GM19324 (cell line): ENCODE measurements around the gene RPS6KA4.

ENCODE experiments used
- ATAC-seq: cut with Tn5 transposase; IDR thresholded peaks from one replicate; pipeline ENCODE4 v1.9.1; 2021; ENCODE audit warnings: mild to moderate bottlenecking, moderate library complexity; ENCODE audit not compliant: unreplicated experiment, low FRiP score

Gene RPS6KA4

DNA sequence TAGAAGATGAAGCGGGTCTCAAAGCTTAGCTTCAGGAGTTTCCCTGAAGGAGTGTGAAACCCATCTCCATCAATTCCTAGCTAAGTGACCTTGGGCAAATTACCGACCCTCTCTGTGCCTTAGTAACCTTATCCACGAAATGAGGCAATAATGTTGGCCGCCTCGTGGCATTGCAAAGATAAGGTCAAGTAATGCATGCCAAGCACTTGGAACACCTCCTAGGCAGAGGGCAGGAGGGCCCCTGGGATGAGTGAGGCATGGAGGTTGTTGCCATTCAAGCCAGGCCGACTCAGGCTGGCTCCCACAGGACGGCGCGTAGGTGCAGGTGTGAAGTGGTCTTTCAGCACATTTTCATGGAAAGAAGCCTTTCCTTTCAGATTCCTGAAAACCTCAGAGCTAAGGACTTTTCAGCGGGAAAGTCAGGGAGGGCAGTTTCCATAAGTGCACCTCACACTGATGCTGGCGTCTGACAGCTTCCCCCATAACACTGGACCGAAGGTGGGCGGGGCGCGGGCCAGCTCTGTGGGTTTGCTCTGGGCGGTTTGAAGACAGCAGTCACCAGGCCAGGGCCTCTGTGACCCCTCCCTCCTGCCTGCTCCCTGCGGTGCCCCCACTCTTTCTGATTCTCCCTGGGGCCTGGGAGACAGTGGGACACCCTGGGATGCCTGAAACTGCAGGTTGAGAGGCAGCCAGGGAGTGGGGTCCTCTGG, 25.2 kb downstream of the RPS6KA4 start:
- no peak for ATAC-seq

DNA sequence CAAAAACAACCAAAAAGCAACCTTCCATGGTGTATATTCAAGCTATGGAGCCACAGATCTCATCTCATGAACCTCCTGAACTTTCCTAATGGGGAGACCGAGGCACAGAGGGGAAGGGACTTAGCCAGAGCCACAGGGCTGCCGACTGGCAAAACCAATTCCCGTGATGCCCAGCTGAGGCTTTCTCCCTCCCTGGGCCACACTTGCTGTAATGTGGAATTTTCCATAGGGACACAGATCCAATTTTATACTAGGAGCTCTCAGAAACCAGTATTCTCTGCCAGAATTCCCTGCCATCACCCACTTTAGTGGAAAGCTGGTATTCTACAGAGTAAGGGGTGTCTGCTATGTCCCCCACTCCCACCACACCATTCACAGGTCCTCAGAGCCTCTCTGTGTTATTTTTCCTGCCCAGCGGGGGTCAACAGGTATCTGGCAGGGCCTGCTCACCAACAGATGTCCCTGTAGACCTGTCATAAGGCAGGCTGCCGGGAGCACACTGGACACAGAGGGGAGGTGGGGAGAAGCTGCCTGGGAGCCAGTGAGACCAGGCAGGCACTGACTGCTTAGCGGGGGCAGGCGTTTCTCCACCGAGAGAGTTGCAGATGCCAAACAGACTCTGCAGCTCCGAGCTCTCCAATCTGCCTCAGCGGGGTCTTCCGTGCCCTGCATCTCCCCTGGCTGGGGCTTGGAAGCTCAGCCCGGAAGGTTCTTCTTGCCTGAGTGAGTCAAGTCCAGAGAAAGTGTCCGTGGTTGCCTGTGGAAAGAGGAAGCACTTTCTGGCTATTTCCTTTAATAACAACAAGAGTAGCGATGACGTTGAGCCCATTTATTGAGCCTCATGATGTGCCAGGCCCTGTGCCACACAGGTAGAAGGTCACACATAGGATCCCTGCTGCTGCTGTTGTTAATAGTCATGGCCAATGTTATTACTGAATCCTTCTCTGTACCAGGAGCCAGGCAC, 26.3 kb downstream of the RPS6KA4 start:
- ATAC-seq = no peak

DNA sequence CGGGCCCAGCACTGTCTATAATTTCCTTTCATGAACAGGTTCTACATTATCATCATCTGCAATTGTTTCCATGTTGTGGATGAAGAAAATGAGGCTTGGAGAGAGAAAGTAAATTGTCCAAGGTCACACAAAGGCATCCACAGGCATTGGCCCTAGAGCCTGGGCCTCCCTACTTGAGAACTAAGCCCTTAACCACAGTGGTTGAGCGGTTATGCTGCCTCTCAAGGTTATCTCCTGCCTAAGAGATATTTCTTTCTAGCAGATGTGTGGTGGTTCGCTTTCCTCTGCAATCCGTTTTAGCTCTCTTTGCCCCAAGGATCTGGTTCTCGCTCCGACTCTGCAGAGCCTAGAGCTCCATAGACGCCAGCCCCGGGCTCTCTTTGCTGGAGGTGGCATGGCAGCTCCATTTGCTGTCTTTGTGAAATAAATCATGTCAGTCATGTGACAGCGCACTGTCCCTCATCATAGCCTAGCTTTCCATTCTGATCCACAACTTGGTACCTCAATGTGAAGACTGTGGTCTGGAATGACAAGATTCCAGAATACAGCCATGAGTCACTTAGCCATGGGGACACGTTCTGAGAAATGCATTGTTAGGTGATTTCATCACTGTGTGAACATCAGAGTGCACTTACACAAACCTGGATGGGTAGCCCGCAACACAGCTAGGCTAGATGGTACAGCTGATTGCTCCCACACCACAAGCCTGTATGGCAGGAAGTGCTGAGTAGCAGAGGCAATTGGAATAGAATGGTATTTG, 27.2 kb downstream of the RPS6KA4 start:
- ATAC-seq = no peak

DNA sequence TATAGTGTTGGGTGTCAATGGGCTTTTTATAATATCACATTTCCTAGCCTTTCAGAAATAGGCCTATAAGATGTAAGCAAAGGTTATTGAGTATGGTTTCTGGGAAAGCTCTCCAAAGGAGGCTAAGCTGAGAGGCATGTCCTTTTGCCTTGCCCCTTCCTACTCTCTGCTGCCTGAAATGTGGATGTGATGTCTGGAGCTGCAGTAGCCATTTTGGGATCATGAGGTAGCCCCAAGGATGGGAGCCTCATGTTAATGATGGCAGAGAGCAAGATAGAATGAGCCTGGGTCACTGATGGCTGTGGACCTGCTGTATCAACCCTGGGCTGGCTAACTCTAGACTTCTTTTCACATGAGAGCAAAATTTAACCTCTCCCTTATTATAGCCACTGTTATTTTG, 29.0 kb downstream of the RPS6KA4 start:
- no peak for ATAC-seq

DNA sequence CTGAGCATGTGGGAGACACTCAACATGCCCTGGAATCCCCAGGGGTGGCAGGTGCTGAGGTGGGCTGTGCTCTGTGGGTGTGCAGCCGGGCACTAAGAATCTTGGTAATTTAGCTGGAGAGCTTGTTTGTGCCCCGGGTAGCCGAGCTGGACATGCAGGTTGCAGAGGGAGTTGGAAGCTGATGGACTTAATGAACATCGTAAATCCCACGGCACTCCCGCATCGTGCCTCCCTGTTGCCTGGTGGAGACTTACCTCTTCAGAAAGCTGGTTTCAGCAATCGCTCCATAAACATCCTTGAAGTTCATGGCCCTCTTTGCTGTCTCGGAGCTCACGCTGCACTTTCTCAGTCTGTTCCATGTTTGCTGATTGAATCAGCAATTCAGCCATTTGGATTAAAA, 29.9 kb downstream of the RPS6KA4 start:
- no peak for ATAC-seq

DNA sequence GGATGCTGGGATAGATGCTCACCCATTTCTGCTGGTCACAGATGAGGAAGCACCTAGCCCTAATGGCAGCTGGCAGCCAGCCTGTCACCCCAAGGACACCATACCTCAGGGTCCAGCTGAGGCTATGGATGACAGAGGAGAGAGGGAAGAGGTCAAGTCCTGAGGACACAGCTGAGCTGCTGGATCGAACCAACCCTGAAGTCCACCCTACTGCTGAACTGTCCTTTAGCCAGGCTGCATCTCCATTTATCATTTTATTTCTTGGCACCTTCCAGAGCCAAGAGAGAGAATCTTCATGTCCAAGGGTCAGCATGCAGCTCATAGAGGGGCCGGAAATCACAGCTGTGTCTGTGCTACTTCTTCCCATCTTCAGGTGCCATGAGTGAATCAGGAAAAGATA, 30.9 kb downstream of the RPS6KA4 start:
- no peak for ATAC-seq

DNA sequence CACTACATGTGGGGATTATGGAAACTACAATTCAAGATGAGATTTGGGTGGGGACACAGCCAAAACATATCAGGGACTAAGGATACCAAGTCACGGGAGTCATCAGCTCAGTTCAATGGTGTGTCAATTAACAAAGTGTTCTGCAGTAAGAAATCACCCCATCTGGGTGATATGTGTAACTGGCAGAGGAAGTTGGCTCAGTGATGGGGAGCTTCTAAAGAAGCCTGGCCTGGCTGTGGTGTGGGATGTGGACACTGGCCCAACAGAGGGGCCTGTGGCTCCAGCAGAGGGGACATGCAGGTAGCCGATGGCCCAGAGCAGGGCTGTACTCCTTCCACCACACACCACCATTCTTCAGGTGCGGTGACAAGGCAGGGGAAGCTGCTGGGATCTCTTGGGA, 31.6 kb downstream of the RPS6KA4 start:
- ATAC-seq = no peak

DNA sequence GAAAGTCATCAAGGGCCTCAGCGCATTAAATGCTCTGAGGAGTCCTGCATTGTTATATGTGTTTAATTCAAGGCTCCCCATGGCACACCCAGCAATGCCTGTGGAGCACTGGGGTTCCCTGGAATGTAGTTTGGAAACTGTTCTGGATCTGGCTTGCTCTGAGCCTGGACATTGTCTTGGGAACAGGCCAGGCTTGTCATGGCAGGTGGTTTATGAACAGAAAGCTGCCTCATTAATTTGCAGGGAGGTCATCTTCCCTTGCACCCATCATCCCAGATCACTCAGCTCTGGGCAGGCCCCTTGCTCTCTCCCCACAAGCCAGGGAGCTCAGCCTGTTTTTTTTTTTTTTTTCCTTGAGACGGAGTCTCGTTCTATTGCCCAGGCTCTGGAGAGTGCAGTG, 32.9 kb downstream of the RPS6KA4 start:
- no peak for ATAC-seq

DNA sequence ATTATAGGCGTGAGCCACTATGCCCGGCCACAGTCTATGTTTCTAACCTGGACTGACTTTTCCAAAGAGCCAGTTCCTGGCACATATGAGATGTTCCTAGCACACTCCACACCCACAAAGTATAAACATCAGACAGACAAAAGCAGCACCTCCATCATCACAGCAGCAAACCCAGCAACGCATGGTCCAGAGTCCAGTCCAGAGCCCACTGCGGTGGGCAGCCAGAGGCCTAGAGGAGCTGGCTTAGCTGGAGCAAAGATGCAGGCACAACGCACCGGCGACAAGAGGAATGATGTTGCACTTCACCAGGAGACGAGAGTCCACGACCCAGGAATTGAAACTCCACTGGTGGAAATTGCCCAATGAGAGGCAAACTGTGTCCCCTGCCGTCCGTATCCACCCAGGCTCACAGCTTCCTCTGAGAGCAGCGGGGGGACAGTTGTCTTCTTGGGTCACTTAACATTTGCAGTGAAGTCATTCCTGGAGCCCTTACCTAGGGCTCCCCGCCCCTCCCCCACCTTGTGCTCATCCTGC, 36.6 kb downstream of the RPS6KA4 start:
- no peak for ATAC-seq

DNA sequence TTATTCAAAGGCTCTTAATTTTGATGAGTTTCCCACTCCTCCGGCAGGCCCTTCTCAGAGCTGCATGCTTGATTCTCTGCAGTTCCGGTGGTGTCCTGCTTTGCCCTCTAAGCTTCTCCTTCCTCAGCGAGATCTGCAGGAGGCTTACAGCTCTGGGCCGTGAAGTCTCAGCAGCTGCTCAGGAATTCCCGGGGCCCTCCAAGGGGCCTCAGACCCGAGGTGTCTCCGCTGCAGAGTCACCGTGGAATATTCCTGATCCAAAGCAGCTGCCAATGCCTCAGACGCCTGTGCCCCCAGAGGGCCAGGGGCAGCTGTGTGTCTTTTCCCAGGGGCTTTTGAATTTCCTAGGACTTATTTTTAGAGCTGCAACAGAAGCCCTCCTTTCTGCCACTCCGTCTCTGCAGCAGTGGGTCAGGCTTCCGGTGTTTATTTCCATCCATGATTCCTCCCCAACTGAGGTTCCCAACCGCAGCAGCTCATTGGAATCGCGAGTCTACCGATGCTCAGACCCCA, 37.2 kb downstream of the RPS6KA4 start:
- no peak for ATAC-seq

DNA sequence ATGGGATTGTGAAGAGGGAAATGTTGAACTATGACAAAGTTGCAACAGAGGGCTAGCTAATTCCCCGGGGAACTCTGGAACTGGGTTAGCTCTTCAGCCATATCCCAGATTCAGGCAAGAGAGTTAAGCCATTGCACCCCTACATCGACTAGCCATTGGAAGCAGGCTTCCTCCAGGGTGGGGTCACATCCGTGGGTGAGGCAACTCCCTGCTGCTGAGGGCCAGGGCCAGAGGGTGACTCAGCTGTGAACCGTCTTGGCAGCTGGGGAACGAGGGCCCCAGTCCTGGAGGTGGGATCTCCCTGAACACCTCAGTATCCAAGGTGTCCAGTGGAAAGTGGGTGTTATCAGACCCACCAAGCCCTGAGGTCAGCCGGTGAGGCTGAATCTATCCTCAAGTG, 41.1 kb downstream of the RPS6KA4 start:
- ATAC-seq = no peak

DNA sequence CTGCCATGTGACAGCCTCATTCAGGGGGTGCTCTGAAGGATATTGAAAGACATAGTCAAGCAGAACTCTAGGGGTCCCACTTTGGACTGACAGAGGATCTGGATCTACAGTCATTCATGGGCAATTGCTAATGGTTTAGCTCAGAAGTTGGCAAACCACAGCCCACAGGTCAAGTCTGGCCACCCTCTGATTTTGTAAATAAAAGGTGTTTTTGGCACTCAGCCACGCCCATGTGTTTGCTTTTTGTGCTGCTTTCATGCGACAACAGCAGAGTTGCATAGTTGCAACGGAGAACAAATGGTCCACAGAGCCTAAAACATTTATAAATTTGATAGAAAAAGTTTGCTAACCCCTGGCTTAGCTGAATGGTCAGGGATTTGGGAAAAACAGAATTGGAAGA, 41.7 kb downstream of the RPS6KA4 start:
- ATAC-seq = no peak

DNA sequence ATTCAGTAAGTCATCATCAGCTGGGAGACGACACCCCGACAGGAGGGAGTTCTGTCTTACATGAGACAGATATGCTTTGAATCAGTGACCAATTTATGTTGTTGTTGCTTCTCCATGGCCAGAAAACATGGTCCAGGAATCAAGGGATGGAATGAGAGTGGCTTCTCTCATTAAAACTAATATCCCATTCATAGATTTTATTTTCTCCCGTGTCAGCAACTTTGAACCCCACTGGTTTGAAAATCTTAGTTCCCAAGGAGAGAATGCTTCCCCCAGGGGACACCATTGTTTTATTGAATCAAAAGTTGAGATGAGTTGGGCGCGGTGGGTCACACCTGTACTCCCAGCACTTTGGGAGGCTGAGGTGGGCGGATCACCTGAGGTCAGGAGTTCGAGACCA, 42.8 kb downstream of the RPS6KA4 start:
- ATAC-seq = no peak

DNA sequence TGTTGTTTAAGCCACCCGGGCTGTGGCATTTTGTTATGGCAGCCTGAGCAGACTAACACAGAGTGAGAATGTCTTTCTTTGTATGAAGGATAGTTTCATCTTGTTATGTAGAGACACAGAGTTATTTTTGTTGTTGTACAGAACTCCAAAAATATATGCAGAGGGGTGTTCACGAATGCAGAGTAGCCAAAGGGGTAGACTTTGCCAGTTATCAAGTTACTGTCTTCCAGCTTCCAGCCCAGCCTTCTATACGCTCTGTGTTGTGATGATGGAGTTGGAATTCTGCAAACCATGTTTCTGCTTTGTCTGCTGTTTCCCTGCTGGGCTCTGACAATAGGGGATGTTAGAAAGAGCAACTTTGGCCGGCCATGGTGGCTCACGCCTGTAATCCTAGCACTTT, 44.1 kb downstream of the RPS6KA4 start:
- no peak for ATAC-seq

DNA sequence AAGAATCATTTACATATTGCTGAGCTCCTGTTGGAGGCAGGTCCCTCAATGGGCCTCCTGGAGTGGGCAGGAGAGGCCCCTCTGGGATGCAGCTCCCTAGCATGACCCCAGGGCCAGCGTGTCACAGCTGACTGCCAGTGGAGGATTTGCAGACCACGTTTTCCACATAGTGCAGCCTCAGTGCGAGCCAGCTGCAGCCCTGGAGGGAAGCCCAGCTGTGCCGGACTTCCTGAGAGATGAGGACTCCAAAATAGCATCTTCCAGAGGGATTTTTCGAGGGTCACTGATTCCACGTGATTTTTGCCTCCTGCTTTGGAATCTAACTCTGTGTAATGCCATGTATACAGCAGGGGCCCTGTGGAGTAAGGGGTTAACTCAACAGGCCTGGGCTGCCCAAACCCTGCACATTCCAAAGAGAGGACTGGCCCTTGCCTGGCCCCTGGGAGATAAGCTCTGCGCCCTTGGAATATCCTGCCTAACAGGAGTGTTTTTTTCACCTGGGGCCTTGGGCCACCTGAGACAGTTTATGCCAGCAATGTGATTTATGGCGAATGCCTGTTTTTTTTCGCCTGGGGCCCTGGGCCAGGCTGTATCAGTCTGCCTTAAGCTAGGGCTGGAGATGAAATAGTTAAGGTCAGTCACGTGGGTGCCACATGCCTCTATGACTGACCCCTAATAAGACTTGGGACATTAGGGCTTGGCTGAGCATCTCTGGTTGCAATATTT, 47.4 kb downstream of the RPS6KA4 start:
- ATAC-seq = no peak

DNA sequence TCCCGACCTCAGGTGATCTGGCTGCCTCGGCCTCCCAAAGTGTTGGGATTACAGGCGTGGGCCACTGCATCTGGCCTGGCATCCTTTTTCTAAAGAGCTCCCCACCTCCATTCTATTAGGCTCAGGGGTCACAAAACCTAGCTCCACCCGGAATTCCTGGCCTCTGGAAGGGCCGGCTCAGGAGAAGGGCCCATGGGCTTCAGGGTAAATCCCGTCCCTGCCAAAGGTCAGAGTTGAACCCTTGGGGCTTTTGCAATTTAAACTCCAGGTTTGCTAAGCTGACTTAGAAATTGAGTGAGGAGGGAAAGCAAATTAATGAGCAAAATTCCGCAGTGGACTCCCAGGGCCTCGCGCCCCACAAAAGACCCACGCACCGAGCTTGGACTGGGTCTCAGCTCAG, 48.3 kb downstream of the RPS6KA4 start:
- ATAC-seq = no peak

DNA sequence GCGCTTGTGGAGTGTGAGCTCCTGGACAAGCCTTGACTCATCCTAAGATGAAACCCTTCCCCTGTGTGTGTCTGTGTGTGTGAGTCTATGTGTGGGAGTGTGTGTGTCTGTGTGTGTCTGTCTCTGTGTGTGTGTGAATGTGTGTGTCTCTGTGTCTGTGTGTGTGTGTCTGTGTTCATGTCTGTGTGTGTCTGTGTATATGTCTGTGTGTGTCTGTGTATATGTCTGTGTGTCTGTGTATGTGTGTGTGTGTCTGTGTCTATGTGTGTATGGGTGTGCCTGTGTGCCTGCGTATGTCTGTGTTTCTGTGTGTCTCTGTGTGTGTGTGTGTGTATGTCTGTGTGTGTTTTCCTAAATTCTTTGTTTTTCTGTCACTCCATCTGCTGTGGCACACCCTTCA, 48.7 kb downstream of the RPS6KA4 start:
- no peak for ATAC-seq

DNA sequence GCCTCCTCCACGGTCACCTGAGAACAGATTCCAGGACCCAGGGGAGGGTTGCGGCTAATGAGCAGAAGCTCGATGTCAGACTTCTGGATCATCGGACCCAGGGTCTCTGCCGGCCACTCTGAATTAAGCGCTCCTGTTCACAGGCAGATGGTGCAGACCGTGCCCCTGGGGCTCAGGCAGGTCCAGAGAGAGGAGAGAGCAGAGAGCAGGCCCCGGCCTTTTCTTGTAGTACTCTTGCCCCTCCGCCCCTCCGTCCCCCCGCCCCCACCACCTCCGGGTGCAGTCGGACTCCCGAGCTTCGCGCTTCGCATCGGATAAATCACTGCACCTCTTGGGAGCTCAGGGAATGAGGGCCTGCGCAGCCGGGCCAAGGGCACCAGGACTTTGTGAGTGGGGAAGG, 50.3 kb downstream of the RPS6KA4 start:
- ATAC-seq = no peak

DNA sequence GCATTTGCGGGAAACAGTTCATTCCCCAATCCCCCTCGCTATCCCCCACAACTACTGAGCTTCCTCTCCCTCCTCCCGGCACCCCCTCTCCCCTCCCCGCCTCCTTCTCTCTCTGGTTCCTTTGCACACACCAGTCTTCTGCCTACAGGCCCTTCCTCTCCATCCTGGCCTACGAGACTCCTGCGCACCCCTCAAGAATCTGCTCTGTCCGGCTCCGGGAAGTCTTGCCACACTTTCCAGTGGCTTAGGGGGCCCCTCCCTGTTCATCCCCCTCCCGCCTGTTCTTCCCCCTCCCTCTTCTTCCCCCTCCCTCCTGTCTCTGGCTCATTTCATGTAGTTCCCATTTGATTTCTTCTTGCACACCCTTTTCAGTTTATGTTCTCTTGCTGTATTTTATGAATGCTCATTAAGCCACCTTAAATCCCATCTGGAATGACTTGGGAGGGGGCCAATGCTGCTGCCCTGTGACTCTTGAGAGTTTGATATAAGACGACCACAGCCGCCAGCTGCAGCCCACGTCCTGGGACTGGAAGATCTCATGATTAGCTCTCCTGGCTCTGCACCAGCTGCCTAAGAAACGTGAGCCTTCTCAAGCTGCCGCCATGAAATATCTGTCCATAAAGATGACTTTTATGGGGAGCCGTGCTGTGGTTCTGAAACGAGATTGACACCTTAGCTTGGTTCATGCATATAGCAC, 50.9 kb downstream of the RPS6KA4 start:
- ATAC-seq = no peak

DNA sequence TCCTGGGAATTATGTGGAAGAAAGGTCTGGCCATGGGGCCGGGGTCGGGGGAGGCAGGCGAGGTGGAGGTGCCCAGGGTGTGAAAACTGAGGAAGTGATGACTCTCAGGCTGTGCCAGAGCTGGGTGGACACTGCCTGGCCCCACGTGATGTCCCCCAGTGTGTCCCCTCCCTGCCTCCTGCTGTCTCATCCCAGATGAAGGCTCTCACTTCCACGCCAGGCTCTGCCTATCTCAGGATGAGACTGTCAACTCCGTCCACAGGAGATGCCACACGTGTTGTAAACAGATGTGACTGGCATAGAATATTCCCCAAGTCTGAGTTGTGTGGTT, 51.4 kb downstream of the RPS6KA4 start:
- ATAC-seq = no peak
